Loucy (cell line): ENCODE results near the gene ZNRF3.

Experiments
- H2AFZ ChIP-seq: fragments of 200-600 bp; sonication (generic); 2 replicates; pipeline ENCODE4 v1.6.0; 2016; ENCODE audit warnings: antibody characterized with exemption, mild to moderate bottlenecking, low read length, moderate library complexity
- H3F3A ChIP-seq: fragments of 200-600 bp; 2 replicates; pipeline ENCODE4 v1.6.0; 2016; ENCODE audit warnings: antibody characterized with exemption, low read depth, mild to moderate bottlenecking
- H3K27me3 ChIP-seq: fragments of 200-600 bp; sonication (generic); 2 replicates; pipeline ENCODE4 v1.6.1; 2014; ENCODE audit warnings: low read length, mild to moderate bottlenecking; ENCODE audit not compliant: insufficient read depth, poor library complexity, severe bottlenecking
- H3K36me3 ChIP-seq: fragments of 200-600 bp; sonication (generic); 2 replicates; pipeline ENCODE4 v1.6.1; 2016; ENCODE audit warnings: low read length; ENCODE audit not compliant: insufficient read depth
- H3K4me1 ChIP-seq: fragments of 200-600 bp; sonication (generic); 2 replicates; pipeline ENCODE4 v1.5.1; 2014; ENCODE audit warnings: low read length, mild to moderate bottlenecking; ENCODE audit not compliant: insufficient read depth, poor library complexity, severe bottlenecking
- H3K4me2 ChIP-seq: fragments of 200-600 bp; sonication (generic); 2 replicates; pipeline ENCODE4 v1.6.0; 2014; ENCODE audit warnings: antibody characterized with exemption, low read length, low read depth, mild to moderate bottlenecking; ENCODE audit not compliant: poor library complexity, severe bottlenecking
- H3K4me3 ChIP-seq: fragments of 200-600 bp; sonication (generic); 2 replicates; pipeline ENCODE4 v1.5.1; 2014; ENCODE audit warnings: low read length, mild to moderate bottlenecking, mixed read lengths; ENCODE audit not compliant: poor library complexity, severe bottlenecking
- H3K79me2 ChIP-seq: fragments of 200-600 bp; sonication (generic); 2 replicates; pipeline ENCODE4 v1.6.1; 2014; ENCODE audit warnings: low read length; ENCODE audit not compliant: insufficient read depth
- H3K9ac ChIP-seq: fragments of 200-600 bp; sonication (generic); 2 replicates; pipeline ENCODE4 v1.6.0; 2014; ENCODE audit warnings: mild to moderate bottlenecking, low read depth, low read length, moderate library complexity; ENCODE audit not compliant: poor library complexity, severe bottlenecking
- H3K9me2 ChIP-seq: fragments of 200-600 bp; sonication (generic); replicated peaks from 2 replicates; pipeline ENCODE4 v1.6.1; 2016; ENCODE audit warnings: low read depth, low read length, mixed read lengths
- H3K9me3 ChIP-seq: fragments of 200-600 bp; sonication (generic); 2 replicates; pipeline ENCODE4 v1.6.1; 2014; ENCODE audit warnings: mild to moderate bottlenecking, antibody characterized with exemption, low read length, low read depth; ENCODE audit not compliant: insufficient read depth
- H4K20me1 ChIP-seq: fragments of 200-600 bp; sonication (generic); 2 replicates; pipeline ENCODE4 v1.6.0; 2014; ENCODE audit warnings: antibody characterized with exemption, low read length, mild to moderate bottlenecking; ENCODE audit not compliant: insufficient read depth, poor library complexity, severe bottlenecking
- EZH2phosphoT487 ChIP-seq: fragments of 200-600 bp; IDR thresholded peaks from 2 replicates; pipeline ENCODE4 v1.6.1; 2018; ENCODE audit warnings: antibody characterized with exemption, mild to moderate bottlenecking, moderate library complexity, borderline replicate concordance
- TF ChIP-seq, protein P1 (sequence below): fragments of 200-600 bp; sonication (generic); conservative IDR thresholded peaks from 2 replicates; pipeline ENCODE4 v1.5.1; 2014; ENCODE audit warnings: mild to moderate bottlenecking, antibody characterized with exemption, low read length

The ZNRF3 gene

DNA sequence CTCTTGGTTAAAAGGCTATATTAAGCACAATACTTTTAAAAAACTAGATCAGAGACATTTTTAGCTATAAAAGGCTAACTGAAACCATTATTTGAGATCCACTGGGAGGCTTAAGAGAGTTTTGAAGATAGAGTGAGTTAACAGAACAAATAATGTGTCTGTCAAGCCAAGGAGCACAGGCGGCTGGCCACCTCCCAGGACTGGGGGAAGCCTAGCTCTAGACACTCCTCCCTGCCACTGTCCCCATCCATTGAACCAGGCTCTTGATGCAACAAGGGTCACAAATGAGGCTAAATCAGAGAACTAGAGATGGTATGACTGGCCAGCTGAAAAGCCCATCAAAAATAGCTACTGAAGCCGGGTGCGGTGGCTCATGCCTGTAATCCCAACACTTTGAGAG lies 115.3 kb downstream of the ZNRF3 start:
- no peaks in the 10 kb centered on the region for H3K9me2 ChIP-seq
- no peaks in the 10 kb centered on the region for H4K20me1 ChIP-seq
- H3F3A ChIP-seq, result no peaks in the 10 kb centered on the region
- no peaks in the 10 kb centered on the region for H3K9me3 ChIP-seq
- H3K36me3 ChIP-seq, result no peaks in the 10 kb centered on the region
- H3K4me1 ChIP-seq, result no peaks in the 10 kb centered on the region
- H2AFZ ChIP-seq, result no peak overlapping the region
- H3K79me2 ChIP-seq, result no peaks in the 10 kb centered on the region
- no peak overlapping the region for H3K9ac ChIP-seq
- TF ChIP-seq, protein P1, sequence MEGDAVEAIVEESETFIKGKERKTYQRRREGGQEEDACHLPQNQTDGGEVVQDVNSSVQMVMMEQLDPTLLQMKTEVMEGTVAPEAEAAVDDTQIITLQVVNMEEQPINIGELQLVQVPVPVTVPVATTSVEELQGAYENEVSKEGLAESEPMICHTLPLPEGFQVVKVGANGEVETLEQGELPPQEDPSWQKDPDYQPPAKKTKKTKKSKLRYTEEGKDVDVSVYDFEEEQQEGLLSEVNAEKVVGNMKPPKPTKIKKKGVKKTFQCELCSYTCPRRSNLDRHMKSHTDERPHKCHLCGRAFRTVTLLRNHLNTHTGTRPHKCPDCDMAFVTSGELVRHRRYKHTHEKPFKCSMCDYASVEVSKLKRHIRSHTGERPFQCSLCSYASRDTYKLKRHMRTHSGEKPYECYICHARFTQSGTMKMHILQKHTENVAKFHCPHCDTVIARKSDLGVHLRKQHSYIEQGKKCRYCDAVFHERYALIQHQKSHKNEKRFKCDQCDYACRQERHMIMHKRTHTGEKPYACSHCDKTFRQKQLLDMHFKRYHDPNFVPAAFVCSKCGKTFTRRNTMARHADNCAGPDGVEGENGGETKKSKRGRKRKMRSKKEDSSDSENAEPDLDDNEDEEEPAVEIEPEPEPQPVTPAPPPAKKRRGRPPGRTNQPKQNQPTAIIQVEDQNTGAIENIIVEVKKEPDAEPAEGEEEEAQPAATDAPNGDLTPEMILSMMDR, result no peak
- TF ChIP-seq EZH2phosphoT487, result no peak
- H3K27me3 ChIP-seq, result no peaks in the 10 kb centered on the region
- no peak overlapping the region for H3K4me2 ChIP-seq
- H3K4me3 ChIP-seq, result no peak overlapping the region

DNA sequence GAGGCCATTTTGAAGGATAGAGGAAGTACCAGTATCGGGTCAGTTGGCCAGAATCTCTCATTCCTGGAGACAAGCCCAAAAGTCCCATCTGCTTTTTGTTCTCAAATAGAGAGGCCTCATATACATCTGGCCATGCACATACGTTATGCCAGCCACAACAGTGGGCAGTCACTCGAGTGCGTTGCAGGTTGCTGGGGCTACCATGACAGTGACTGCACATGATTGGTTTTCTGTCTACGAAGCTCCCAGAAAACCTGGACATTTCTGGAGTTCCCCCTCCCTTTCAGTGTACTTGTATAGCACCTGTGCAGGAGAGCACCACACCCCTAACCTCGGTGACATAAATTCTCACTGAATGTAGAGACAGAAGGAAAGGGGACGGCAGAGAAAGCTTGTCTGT lies 116.1 kb downstream of the ZNRF3 start:
- Histone ChIP-seq H3K4me1 (peaks cover 8% of the 10 kb centered on the region), H3K9ac (no peak overlapping the region), H3K79me2 (no peaks in the 10 kb centered on the region), H3K36me3 (no peaks in the 10 kb centered on the region), H3K27me3 (no peaks in the 10 kb centered on the region), H3K4me2 (no peak overlapping the region), H2AFZ (no peak overlapping the region), H3K9me3 (no peaks in the 10 kb centered on the region), H3K9me2 (no peaks in the 10 kb centered on the region), H3F3A (no peaks in the 10 kb centered on the region), H3K4me3 (no peak overlapping the region), H4K20me1 (no peaks in the 10 kb centered on the region)
- TF ChIP-seq EZH2phosphoT487, result no peak
- TF ChIP-seq, protein P1, result no peak

DNA sequence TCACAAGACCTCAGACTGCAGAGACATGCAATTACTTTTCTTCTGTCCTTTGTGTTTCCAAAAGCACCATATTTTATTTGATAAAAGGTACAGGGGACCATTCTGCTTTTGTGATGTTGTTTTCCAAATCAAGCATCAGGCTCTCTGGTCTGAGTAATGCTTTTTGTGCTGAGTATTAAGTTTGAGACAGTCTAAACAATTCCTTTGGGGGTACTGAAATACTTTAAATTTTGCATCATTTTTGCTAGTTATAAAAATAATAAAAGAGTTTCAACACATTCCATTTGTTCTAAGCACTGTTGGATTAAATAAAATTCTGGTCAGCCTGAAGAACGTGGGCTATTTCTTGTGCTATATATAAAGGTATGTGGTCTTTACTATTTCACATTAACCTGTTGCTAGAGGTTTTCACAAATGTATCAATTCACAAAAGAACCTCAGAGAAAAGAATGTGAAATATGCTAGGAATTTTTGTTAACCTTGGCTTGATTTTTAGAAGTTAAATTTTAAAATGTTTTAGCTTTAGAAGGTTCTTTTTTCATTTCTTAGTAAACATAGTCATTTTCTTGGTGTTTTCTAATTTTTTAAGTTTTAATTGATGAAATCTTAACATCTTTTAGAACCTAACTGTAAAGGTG lies 116.7 kb downstream of the ZNRF3 start:
- Histone ChIP-seq H2AFZ (no peak overlapping the region), H3K36me3 (no peaks in the 10 kb centered on the region), H4K20me1 (no peaks in the 10 kb centered on the region), H3F3A (no peaks in the 10 kb centered on the region), H3K9me2 (no peaks in the 10 kb centered on the region), H3K4me1 (peaks cover 12% of the 10 kb centered on the region), H3K4me3 (no peak overlapping the region), H3K9me3 (no peaks in the 10 kb centered on the region), H3K27me3 (no peaks in the 10 kb centered on the region), H3K79me2 (no peaks in the 10 kb centered on the region), H3K9ac (no peak overlapping the region), H3K4me2 (no peak overlapping the region)
- TF ChIP-seq, protein P1, result no peak
- no peak for TF ChIP-seq EZH2phosphoT487
